GM18502 (cell line): Measurements from ENCODE around the gene DYRK1A.

Experiments
- ATAC-seq: cut with Tn5 transposase; IDR thresholded peaks from one replicate; pipeline ENCODE4 v1.9.1; 2021; ENCODE audit warnings: mild to moderate bottlenecking; ENCODE audit not compliant: unreplicated experiment, poor library complexity

The DYRK1A gene

DNA sequence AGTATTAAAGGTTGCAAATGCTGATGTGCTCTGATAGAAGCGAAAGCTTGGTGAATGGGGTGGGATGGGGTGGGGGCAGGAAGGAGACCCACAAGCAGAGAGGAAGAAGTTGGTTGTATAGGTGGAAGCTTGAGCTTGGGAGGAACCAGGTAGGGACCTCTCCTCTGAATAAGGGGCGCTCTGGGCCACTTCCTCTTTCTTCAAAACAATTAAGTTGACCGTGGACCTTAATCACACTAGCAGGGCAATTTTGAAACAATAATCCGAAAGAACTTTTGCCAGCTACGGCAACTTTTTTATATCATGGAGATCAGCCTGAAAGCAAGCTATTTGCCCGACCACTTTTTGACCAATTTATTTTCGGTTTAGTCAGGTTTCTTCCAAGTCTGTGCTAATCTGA is 1.9 kb upstream of the DYRK1A start:
- no peak for ATAC-seq

DNA sequence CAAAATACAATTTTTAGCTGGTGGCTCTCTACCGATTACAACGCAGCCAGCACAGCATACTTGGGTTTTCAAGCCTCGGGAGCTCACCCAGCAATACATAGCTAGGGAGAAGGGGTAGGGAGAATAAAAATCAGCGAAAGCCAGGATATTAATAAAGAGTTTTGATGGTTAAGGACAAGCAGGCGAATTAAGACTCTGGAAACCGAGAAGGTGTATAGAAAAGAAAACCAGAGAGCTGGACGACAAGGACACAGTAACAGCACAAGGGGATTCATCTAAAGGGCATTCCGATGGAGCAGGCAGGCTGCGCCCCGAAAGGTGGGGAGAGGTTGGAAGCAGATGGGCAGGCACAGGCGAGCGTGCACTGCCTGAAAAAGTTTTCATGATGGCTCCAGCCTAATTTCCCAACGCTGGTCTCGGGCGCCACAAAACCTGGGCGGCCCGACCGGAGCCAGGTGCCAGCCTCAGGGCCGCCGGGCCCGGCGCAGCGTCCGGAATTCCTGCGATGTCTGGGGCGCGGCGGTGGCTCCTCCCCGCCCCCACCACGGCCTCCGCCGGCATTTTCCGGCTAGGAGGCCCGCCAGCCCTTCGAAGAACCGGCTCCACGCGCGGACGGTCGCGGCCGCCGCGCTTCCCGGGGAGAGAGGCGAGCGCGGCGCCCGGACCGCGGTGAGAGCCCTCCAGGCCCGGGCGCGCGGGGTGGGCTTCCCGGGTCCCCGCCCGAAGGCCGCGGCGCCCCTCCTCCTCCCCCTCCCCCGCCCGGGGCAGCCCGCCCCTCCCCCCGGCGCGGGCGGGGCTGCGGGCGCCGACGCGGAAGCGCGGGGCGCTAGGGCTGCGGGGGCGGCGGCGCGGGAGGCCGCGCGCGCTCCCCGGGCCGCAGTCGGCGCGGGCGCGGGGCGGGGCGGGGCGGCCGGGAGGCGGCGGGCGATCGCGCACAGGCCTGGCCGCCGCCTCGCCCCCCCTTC is 774 bp upstream of the DYRK1A start:
- ATAC-seq: peak; percentile 39

DNA sequence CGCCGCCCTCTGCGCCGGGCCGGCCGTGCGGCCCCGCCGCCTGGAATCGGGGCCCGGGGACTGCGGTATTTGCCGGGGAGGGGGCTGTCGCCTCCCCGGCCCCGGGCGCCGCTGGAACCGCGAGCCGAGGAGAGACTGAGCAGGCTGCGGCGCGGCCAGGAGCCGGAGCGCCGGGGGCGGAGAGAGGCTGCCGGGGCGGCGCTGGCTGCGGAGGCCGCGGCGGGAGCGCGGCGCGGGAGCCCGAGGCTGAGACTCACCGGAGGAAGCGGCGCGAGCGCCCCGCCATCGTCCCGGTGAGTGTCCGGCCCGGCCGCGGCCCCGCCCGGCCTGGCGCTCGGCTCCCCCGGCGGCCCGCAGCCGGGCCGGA is 746 bp downstream of the DYRK1A start:
- peak; percentile 2 for ATAC-seq

DNA sequence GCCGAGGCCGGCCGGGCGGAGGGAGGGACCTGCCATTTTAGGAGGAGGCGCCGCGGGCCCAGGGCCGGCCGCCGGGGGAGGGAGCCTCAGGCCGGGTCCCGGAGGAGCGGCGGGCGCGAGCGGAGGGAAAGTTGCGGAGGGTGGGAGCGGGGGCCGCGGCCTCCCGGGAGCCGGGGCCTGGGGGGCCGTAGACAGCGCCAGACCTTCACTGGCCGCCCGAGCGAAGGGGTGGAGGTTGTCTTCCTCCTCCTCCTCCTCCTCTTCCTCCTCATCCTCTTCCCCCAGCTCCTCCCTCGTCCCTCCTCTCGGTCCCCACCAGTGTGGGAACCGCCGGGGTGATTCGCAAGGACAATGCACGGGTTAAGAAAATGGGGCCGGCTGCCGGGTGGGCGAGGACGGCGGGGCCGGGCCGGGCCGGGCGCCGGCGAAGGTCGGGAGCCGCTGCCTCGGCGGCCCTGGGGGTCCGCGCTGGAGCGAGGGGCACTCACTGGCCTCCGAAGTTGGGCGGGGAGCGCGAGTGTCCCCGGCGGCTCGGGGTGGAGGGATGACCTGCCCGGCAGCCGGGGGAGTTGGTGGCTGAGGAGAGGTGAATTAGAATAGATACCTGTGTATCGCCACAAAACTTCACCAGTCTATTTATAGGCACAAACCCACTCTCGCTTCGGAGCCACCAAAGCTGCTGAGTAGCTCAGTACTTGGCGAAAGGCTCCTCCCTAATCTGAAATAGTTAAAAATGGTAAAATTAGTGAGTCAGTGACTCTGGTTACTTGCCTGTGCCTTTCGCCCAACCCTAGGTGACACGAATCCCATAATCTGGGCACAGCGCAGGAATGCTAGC is 1.3 kb downstream of the DYRK1A start:
- no peak for ATAC-seq

DNA sequence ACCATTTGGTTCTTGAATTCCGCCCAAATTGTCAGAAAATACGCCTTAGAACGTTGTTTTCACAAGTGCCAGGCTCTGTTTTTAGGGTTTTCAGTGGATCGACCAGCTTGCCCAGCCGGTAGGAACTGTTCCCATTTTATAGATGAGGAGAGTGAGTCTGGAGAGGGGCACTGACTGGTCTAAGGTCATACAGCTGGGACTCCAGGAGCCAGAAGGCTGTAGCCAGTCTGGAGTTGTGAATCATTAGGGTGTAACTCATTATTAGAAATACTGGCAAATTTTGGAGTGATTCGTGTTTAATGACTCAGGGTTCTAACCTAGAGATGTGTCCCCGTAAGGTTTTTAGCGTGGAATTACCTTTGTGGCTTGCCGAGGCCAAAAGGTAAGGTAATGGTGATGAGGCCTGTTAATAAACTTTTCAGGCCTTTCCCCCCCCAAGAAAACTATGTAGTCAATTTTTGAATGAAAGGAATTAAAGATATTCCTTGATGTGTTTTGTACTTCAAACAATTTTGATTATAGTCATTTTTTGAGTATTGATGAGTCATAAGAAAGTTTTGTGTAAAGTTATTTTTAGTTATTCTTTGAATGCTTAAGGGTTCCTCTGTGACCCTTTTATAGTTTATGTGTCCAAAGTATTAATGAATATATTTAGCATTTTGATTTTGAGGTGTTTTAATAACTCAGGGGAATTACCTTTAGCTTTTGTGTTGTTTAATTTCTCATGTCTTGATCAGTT is 2.1 kb downstream of the DYRK1A start:
- ATAC-seq: no peak

DNA sequence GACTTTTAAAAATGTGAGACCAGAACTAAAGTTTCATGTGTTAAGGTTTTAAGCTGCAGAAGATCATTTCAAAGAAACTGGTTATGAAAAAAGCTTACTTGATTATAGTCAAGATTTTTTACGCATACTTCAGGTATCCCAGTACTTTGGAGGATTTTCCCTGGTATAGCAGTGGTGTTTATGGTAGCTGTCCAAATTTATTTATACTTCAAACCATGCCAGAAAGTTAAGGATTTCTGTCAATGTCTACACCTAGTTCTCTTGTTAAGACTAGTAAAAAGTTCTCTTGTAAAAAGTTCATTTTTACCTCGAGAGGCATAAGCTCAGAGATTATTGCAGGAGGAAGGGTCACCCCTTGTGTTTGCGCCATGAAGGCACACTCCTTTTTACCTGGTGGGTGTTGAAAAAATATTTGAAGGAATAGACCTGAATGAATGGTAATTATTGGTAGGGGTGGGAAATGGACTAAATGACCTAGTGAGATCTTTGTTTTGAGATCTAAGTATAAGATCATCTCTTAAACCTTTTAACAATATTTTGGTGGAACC is 2.8 kb downstream of the DYRK1A start:
- ATAC-seq: no peak

DNA sequence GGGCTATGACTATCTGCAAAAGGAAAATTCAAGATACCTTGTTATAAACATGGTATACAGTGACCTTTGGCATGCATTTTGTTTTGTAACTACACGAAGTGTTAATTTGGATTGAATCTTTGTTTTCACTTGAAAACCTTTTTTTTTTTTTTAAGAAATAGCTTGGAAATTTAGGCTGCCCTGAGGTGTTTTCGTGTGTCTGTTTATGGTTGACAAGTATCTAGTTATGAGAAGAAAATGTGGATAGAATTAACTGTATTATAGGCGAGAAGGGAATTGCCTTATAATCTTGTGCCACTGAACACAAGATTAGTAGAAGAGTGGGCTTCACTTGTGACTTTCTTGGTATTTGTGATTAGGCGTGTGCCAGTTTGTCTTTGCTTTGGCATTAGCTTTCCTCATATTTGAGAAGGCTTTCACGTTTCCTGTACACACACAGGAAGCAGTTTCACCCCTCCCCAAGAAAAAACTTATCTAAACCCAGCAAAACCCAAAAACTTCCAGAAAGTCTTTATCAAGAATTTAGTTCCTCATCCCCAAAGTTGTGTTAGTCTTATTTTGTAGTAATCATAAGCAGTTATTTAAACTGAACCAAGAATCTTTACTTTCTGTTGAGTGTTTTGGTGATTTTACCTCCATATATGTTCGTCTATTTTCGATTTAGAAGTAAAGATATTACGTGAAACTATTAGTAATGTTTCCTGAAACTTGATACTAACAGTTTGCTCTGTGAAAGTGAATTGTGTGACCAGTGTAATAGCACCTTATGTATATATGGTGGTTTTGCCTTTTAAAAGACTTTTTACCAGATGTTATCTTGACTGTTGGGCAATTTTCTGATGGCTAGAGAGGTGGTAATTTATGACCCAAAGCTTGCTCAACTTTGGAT is 3.8 kb downstream of the DYRK1A start:
- peak; percentile 18 for ATAC-seq

DNA sequence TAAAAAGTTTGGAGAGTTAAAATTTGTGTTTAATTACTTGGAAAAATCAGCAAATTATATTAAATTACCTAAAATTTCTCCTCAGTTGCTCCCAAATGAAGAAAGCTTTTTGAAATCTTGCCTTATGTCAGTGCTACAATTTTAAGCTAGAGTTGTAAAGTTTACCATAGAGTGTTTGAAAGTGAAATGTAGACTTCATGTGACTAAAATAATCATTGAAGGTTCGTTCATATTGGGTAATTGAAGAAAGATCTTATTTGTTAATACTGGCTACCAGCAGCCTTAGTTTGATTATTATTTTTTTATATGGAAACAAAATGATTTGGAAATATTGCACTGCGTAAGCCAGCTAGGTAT is 4.4 kb downstream of the DYRK1A start:
- ATAC-seq: no peak

DNA sequence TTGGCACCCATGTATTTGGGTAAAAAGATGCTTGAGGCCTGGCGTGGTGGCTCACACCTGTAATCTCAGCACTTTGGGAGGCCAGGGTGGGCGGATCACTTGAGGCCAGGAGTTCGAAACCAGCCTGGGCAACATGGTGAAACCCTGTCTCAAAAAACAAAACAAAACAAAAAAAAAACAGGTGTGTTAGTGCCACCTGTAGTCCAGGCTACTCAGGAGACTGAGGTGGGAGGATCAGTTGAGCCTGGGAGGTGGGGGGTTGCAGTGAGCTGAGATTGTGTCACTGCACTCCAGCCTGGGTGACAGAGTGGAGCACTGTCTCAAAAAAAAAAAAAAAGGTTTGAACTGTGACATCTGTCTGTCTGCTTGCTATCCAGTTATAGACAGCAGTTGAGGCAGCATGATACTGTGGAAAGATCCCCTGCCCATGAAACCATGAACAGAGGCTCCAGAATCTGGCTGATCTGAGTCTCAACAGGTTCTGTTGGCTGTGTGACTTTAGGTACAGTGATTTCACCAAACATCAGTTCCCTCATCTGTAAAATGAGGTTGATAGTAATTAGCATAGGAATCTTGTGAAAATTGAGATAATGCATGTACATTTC is 5.7 kb downstream of the DYRK1A start:
- no peak for ATAC-seq

DNA sequence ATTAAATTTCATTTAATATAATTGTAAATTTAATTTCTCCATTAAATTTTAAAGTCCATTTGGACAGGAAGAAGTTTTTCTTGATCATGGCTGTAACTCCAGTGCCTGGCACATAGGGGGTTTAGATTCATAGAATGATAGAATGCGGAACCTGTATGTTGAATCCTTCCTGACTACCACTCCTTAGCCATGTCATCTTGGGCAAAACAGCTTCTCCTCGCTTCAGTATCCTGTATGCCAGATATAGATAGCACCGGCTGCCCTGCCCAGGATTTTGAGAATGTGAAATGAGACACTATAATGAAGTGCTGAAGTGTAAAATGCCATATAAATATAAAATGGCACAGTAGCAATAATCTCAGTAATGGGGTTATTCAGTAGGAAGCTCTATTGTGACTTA is 6.4 kb downstream of the DYRK1A start:
- no peak for ATAC-seq

DNA sequence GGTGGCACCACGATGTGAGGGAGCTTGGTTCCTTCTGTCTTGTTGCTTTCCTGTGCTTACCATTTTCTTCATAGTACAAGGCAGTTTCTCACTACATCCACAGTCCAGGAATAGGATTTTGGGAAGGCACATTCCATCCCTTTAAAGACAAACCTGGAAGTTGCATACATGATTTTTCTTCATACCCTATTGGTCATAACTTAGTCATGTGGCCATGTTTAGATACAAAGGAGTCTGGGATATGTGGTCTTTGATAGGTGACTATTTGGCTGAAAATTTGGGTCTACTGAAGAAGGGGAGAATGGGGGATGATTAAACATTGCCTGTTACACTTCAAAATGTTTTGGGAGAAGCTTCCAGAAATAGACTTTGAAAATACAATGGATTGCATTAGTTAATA is 7.0 kb downstream of the DYRK1A start:
- no peak for ATAC-seq

DNA sequence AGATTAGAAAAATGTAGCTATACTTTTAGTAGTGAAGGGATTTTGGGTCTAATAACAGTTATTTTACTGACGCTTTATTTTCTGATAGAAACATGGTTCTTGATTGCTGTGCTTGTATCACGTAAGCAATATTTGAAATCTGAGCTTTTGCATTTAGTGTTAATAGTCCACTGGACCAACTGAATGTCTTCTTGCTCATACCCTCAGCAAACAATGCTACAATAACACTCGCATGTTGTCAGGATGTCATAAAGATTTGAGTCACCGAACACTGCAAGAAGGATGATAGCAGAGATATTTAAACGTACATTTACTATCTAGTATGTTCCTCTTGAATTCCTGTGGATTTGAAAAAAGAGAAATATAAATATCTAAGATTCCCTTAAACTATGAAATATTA is 7.5 kb downstream of the DYRK1A start:
- ATAC-seq: no peak

DNA sequence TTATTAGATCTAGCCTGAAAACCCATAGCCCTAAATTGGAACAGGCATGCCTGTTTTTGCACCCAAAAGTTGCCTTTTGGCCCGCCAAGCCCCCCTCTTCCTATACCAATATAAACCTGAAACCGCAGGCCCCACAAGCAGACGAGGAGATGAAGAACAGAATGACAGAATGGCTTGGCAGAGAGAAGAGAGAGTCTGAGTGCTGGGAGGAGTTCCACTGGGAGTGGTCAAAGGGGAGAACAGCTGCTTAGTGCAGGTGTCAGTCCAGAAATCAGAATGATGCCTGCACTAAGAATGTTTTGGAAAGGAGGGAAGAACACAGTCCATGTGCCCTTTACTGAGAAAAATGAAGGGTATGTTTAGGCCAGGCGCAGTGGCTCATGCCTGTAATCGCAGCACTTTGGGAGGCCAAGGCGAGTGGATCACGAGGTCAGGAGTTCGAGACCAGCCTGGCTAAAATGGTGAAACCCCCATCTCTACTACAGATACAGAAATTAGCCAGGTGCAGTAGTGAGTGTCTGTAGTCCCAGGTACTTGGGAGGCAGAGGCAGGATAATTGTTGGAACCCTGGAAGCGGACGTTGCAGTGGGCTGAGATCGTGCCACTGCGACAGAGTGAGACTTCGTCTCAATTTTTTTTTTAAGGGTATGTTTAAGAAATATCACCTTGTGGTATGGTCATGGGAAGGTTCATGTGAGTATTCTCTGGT is 9.4 kb downstream of the DYRK1A start:
- ATAC-seq: no peak

DNA sequence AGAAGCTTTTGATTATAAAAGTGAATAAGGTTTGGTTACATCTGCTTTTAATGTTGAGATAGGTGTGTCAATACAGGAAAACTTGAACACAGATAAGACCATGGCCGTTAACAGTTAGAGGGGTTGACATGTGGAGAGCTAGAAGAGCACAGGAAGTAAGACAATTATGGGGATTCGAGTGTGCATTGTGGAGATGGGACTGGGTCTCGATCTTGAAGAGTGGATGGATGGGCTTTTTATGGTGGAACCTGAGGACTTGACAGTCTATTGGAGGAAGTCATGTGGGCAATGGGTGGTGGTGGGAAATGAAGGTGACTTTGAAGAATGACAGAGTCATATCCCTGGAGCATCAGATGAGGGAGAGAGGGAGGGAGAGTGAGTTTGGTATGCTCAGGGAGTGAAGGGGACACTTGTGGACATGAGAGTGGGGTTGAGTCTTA is 12.1 kb downstream of the DYRK1A start:
- ATAC-seq: no peak

DNA sequence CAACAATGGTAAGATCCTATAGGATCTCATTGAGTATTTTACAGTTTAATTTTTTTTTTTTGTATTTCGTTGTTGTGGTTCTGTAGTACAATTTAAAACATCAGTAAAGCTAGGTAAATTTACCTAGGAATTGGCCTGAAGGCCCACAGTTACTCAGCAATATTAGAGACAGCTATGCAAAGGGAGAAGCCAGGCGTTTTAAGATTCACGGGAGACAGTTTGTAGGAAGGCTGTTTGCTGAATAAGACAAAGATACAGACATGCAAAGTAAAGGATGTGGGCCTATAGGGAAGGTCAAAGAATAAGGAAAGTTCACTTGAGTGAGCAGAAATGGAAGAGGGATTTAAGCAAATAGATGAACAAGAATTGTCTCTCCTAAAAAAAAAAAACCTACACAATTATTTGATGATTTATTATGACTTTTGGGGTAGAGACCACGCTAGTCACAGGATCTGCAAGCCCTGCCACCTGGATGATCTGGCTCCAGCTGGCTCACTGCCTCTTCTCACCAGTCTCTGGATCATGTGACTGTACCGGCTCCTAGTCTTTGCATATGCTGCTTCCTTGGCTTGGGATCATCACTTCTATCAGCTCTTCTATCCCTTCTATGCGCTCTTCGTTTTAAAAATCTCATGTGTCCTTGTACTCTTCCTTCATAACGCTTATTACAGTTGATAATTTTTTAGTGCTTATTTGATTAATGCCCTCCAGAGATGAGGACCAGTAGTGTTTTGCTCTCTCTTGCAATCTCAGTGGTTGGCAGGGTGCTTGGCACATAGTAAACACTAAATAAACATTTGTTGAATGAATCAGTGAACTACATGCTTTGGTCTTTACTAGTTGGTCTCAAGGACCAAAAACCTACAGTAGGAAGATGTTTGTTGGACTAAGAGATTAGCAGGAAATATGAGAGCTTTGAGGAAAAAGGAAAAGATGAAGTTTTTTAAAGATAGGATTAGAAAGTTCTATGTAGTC is 14.1 kb downstream of the DYRK1A start:
- ATAC-seq: no peak

DNA sequence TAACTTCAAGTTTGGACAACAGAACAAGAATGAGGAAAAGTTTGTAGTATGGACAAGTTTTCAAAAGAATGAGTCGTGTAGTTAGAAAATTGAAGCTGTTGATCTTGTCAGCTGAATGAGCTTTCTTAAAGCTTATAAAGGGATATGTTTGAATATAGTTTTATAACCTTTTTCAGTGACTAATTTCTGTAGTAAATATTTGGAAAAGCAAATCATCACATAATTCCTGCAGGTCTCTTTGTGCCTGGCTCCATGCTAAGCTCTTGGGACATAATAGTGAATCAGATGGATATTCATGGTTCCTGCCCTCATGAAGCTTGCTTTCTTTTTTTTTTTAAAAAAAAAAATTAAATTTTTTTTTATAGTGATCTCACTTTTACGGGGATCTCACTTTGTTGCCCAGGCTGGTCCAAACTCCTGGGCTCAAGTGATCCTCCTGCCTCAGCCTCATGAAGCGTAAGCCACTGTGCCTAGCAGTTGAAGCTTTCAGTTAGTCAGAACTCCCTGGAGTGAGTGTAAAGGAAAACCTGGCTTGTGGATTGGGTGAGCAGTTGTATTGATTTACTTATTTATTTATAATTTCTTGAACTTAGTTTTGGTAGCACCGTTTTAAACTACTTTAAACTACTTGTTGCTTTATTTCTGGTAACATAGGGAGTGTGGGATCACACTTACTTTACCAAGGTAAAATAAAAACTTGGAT is 15.5 kb downstream of the DYRK1A start:
- no peak for ATAC-seq

DNA sequence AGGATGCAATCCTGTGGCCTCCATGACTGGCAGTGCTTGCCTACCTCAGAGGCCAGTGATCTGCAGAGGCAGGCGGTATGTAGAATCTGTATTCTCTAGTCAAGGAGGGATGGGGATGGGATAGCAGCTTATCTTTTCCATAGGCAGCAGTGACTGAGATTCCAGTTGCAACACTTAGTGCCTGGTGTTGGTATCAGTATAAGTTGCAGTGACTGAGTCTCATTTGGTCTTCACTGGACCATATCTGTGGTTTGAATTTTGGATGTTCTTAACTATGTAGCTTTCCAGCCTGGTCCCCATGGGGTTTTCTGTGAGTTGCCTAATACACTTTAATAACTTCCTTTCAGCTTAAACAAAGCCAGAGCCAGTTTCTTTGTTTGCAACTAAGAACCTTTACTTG is 16.5 kb downstream of the DYRK1A start:
- ATAC-seq: no peak
